ENCODE results near the gene PTPRT.
"Not testable (repeated sequence)": the region's sequence is repeated elsewhere in the genome, so short reads cannot be mapped to it uniquely, and the experiment has no call there.

Gene PTPRT

GRCh38 chr20:43176726-43177125 is 13.0 kb downstream of the PTPRT start:
- H3K27me3 ChIP-seq (ENCODE audit: insufficient read depth, low read length) = no peaks in the 10 kb centered on the region
- H3K9me3 ChIP-seq (ENCODE audit: low read length) = no peaks in the 10 kb centered on the region
- H3K4me1 ChIP-seq (ENCODE audit: insufficient read depth, low read length) = no peaks in the 10 kb centered on the region
- H2AFZ ChIP-seq (ENCODE audit: low read depth, low read length) = no peak overlapping the region
- H3K36me3 ChIP-seq (ENCODE audit: insufficient read depth, low read length) = no peaks in the 10 kb centered on the region
- H3K4me3 ChIP-seq (ENCODE audit: low read length) = no peak overlapping the region

GRCh38 chr20:43171930-43172329 is 17.8 kb downstream of the PTPRT start:
- no peak overlapping the region for H2AFZ ChIP-seq (ENCODE audit: low read depth, low read length)
- H3K27me3 ChIP-seq (ENCODE audit: insufficient read depth, low read length) = no peaks in the 10 kb centered on the region
- H3K36me3 ChIP-seq (ENCODE audit: insufficient read depth, low read length) = no peaks in the 10 kb centered on the region
- no peak overlapping the region for H3K4me3 ChIP-seq (ENCODE audit: low read length)
- no peaks in the 10 kb centered on the region for H3K9me3 ChIP-seq (ENCODE audit: low read length)
- H3K4me1 ChIP-seq (ENCODE audit: insufficient read depth, low read length) = no peaks in the 10 kb centered on the region

GRCh38 chr20:43170771-43171170 is 18.9 kb downstream of the PTPRT start:
- no peaks in the 10 kb centered on the region for H3K36me3 ChIP-seq (ENCODE audit: insufficient read depth, low read length)
- H3K27me3 ChIP-seq (ENCODE audit: insufficient read depth, low read length) = no peaks in the 10 kb centered on the region
- H3K4me3 ChIP-seq (ENCODE audit: low read length) = no peak overlapping the region
- no peaks in the 10 kb centered on the region for H3K9me3 ChIP-seq (ENCODE audit: low read length)
- no peaks in the 10 kb centered on the region for H3K4me1 ChIP-seq (ENCODE audit: insufficient read depth, low read length)
- H2AFZ ChIP-seq (ENCODE audit: low read depth, low read length) = no peak overlapping the region

GRCh38 chr20:43167615-43168014 is 22.1 kb downstream of the PTPRT start:
- Histone ChIP-seq H3K27me3 (ENCODE audit: insufficient read depth, low read length) (no peaks in the 10 kb centered on the region), H2AFZ (ENCODE audit: low read depth, low read length) (no peak overlapping the region), H3K36me3 (ENCODE audit: insufficient read depth, low read length) (no peaks in the 10 kb centered on the region), H3K4me3 (ENCODE audit: low read length) (no peak overlapping the region), H3K9me3 (ENCODE audit: low read length) (no peaks in the 10 kb centered on the region), H3K4me1 (ENCODE audit: insufficient read depth, low read length) (no peaks in the 10 kb centered on the region)

GRCh38 chr20:43167021-43167420 is 22.7 kb downstream of the PTPRT start:
- Histone ChIP-seq H3K4me3 (ENCODE audit: low read length) (no peak overlapping the region), H2AFZ (ENCODE audit: low read depth, low read length) (no peak overlapping the region), H3K4me1 (ENCODE audit: insufficient read depth, low read length) (no peaks in the 10 kb centered on the region), H3K36me3 (ENCODE audit: insufficient read depth, low read length) (no peaks in the 10 kb centered on the region), H3K9me3 (ENCODE audit: low read length) (no peaks in the 10 kb centered on the region), H3K27me3 (ENCODE audit: insufficient read depth, low read length) (no peaks in the 10 kb centered on the region)

GRCh38 chr20:43165611-43166010 is 24.1 kb downstream of the PTPRT start:
- no peaks in the 10 kb centered on the region for H3K36me3 ChIP-seq (ENCODE audit: insufficient read depth, low read length)
- H3K27me3 ChIP-seq (ENCODE audit: insufficient read depth, low read length) = no peaks in the 10 kb centered on the region
- H2AFZ ChIP-seq (ENCODE audit: low read depth, low read length) = no peak overlapping the region
- no peaks in the 10 kb centered on the region for H3K4me1 ChIP-seq (ENCODE audit: insufficient read depth, low read length)
- no peak overlapping the region for H3K4me3 ChIP-seq (ENCODE audit: low read length)
- H3K9me3 ChIP-seq (ENCODE audit: low read length) = no peaks in the 10 kb centered on the region

GRCh38 chr20:43164736-43165135 is 25.0 kb downstream of the PTPRT start:
- not testable (repeated sequence) for H3K4me1 ChIP-seq (ENCODE audit: insufficient read depth, low read length); H3K9me3 ChIP-seq (ENCODE audit: low read length); H2AFZ ChIP-seq (ENCODE audit: low read depth, low read length); H3K4me3 ChIP-seq (ENCODE audit: low read length); H3K36me3 ChIP-seq (ENCODE audit: insufficient read depth, low read length); H3K27me3 ChIP-seq (ENCODE audit: insufficient read depth, low read length)

- no peak overlapping the region for H2AFZ ChIP-seq (ENCODE audit: low read depth, low read length)
- no peaks in the 10 kb centered on the region for H3K27me3 ChIP-seq (ENCODE audit: insufficient read depth, low read length)
- H3K9me3 ChIP-seq (ENCODE audit: low read length) = no peaks in the 10 kb centered on the region
- no peaks in the 10 kb centered on the region for H3K4me1 ChIP-seq (ENCODE audit: insufficient read depth, low read length)
- H3K4me3 ChIP-seq (ENCODE audit: low read length) = no peak overlapping the region
- no peaks in the 10 kb centered on the region for H3K36me3 ChIP-seq (ENCODE audit: insufficient read depth, low read length)
Measured at GRCh38 chr20:43161716-43162115, 28.0 kb downstream of the PTPRT start.

GRCh38 chr20:43160941-43161340 is 28.8 kb downstream of the PTPRT start:
- no peak overlapping the region for H2AFZ ChIP-seq (ENCODE audit: low read depth, low read length)
- H3K36me3 ChIP-seq (ENCODE audit: insufficient read depth, low read length) = no peaks in the 10 kb centered on the region
- no peak overlapping the region for H3K4me3 ChIP-seq (ENCODE audit: low read length)
- no peaks in the 10 kb centered on the region for H3K27me3 ChIP-seq (ENCODE audit: insufficient read depth, low read length)
- no peaks in the 10 kb centered on the region for H3K4me1 ChIP-seq (ENCODE audit: insufficient read depth, low read length)
- H3K9me3 ChIP-seq (ENCODE audit: low read length) = no peaks in the 10 kb centered on the region

GRCh38 chr20:43159994-43160393 is 29.7 kb downstream of the PTPRT start:
- Histone ChIP-seq H3K9me3 (ENCODE audit: low read length) (no peaks in the 10 kb centered on the region), H3K36me3 (ENCODE audit: insufficient read depth, low read length) (no peaks in the 10 kb centered on the region), H3K4me3 (ENCODE audit: low read length) (no peak overlapping the region), H3K27me3 (ENCODE audit: insufficient read depth, low read length) (no peaks in the 10 kb centered on the region), H3K4me1 (ENCODE audit: insufficient read depth, low read length) (no peaks in the 10 kb centered on the region), H2AFZ (ENCODE audit: low read depth, low read length) (no peak overlapping the region)

GRCh38 chr20:43155366-43156100 is 34.2 kb downstream of the PTPRT start:
- Histone ChIP-seq H3K36me3 (ENCODE audit: insufficient read depth, low read length) (no peaks in the 10 kb centered on the region), H3K4me1 (ENCODE audit: insufficient read depth, low read length) (no peaks in the 10 kb centered on the region), H3K9me3 (ENCODE audit: low read length) (no peaks in the 10 kb centered on the region), H2AFZ (ENCODE audit: low read depth, low read length) (no peak overlapping the region), H3K4me3 (ENCODE audit: low read length) (no peak overlapping the region), H3K27me3 (ENCODE audit: insufficient read depth, low read length) (no peaks in the 10 kb centered on the region)

- Histone ChIP-seq H3K27me3 (ENCODE audit: insufficient read depth, low read length) (no peaks in the 10 kb centered on the region), H3K36me3 (ENCODE audit: insufficient read depth, low read length) (no peaks in the 10 kb centered on the region), H3K4me3 (ENCODE audit: low read length) (no peak overlapping the region), H2AFZ (ENCODE audit: low read depth, low read length) (no peak overlapping the region), H3K9me3 (ENCODE audit: low read length) (no peaks in the 10 kb centered on the region), H3K4me1 (ENCODE audit: insufficient read depth, low read length) (no peaks in the 10 kb centered on the region)
Measured at GRCh38 chr20:43151901-43152300, 37.8 kb downstream of the PTPRT start.

- Histone ChIP-seq H3K27me3 (ENCODE audit: insufficient read depth, low read length) (no peaks in the 10 kb centered on the region), H3K4me3 (ENCODE audit: low read length) (no peak overlapping the region), H3K4me1 (ENCODE audit: insufficient read depth, low read length) (no peaks in the 10 kb centered on the region), H2AFZ (ENCODE audit: low read depth, low read length) (no peak overlapping the region), H3K9me3 (ENCODE audit: low read length) (no peaks in the 10 kb centered on the region), H3K36me3 (ENCODE audit: insufficient read depth, low read length) (no peaks in the 10 kb centered on the region)
Measured at GRCh38 chr20:43151256-43151655, 38.5 kb downstream of the PTPRT start.

GRCh38 chr20:43140726-43141125 is 49.0 kb downstream of the PTPRT start:
- Histone ChIP-seq H3K9me3 (ENCODE audit: low read length) (no peaks in the 10 kb centered on the region), H3K4me3 (ENCODE audit: low read length) (no peak overlapping the region), H2AFZ (ENCODE audit: low read depth, low read length) (no peak overlapping the region), H3K4me1 (ENCODE audit: insufficient read depth, low read length) (no peaks in the 10 kb centered on the region), H3K27me3 (ENCODE audit: insufficient read depth, low read length) (no peaks in the 10 kb centered on the region), H3K36me3 (ENCODE audit: insufficient read depth, low read length) (no peaks in the 10 kb centered on the region)

Data from neuron (in vitro differentiated cells).